ENCODE data around the gene SSH2. TPM values are rescaled to one million over a fixed set of nuclear protein-coding genes. Genes with fewer than 3 reads are reported as not detected.

Gene SSH2
- total RNA-seq, 1 donor from 2014 or later: 9.8 TPM

DNA sequence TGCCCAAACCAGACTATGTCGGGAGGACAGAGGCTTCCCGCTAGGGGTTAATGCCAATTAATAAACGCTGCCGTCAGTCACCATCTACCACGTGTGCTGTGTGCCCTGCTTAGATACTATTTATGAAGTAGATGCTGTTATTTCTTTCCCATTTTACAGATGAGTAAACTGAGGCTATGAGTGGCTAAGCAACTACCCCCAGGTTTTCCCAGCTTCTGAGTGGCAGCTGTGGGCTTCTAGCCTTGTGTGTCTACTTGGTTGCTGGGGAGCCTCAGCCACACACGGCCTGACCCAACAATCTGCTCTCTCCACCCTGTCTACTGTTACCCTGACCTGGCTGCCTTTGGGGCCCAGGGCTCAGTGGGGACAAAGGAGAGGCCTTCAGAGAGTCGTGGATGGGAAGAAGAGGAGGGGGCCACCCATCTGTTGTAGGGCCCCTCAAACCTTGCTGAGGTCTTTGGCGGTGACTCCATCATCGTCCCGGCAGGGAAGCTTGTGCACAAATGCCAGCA lies 347.7 kb downstream of the SSH2 start:
- no peaks in the 10 kb centered on the region for H3K36me3 ChIP-seq (ENCODE audit: control insufficient read depth, insufficient read depth, low read length)
- no peak overlapping the region for H3K4me3 ChIP-seq (ENCODE audit: low read depth, low read length)
- H3K27me3 ChIP-seq (ENCODE audit: control insufficient read depth, insufficient read depth, low read length): no peaks in the 10 kb centered on the region
- TF ChIP-seq, protein P1, sequence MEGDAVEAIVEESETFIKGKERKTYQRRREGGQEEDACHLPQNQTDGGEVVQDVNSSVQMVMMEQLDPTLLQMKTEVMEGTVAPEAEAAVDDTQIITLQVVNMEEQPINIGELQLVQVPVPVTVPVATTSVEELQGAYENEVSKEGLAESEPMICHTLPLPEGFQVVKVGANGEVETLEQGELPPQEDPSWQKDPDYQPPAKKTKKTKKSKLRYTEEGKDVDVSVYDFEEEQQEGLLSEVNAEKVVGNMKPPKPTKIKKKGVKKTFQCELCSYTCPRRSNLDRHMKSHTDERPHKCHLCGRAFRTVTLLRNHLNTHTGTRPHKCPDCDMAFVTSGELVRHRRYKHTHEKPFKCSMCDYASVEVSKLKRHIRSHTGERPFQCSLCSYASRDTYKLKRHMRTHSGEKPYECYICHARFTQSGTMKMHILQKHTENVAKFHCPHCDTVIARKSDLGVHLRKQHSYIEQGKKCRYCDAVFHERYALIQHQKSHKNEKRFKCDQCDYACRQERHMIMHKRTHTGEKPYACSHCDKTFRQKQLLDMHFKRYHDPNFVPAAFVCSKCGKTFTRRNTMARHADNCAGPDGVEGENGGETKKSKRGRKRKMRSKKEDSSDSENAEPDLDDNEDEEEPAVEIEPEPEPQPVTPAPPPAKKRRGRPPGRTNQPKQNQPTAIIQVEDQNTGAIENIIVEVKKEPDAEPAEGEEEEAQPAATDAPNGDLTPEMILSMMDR (IDR thresholded peaks at IDR 0.05; ENCODE audit: insufficient read depth, low read length, poor library complexity, severe bottlenecking): no peak
- no peak for DNase-seq (ENCODE audit: low read depth)

DNA sequence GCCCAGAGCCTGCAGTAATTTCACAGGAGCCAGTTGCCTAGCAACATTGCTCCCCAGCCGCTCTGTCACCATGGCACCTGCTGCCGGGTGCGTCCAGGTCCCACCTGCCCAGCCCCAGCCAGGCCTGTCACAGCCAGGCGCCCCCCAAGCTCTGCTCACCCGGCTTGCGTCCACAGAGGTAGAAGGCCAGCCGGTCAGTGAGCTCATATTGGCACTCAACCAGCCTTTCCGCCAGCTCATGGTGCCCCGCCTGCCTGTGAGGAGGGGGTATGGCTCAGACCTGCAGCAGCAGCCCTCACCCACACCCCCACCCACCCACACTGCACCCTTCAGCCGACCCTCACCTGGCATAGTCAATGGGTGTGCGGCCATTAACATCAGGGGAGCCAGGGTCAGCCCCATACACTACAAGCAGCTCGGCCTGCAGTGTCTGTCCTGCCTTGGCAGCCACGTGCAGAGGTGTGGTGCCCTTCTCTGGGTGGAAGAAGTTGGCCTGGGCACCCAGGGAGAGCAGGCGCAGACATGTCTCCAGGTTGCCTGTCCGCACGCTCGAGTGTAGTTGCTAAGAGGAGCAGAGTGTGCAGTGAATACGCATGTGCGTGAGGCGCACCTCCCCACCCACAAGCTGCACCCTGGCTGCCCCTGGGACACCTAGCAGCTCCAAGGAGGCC lies 348.3 kb downstream of the SSH2 start:
- DNase-seq (ENCODE audit: low read depth): no peak
- peaks cover 2% of the 10 kb centered on the region for H3K36me3 ChIP-seq (ENCODE audit: control insufficient read depth, insufficient read depth, low read length)
- H3K4me3 ChIP-seq (ENCODE audit: low read depth, low read length): no peak overlapping the region
- H3K27me3 ChIP-seq (ENCODE audit: control insufficient read depth, insufficient read depth, low read length): no peaks in the 10 kb centered on the region
- TF ChIP-seq, protein P1 (IDR thresholded peaks at IDR 0.05; ENCODE audit: insufficient read depth, low read length, poor library complexity, severe bottlenecking): no peak

DNA sequence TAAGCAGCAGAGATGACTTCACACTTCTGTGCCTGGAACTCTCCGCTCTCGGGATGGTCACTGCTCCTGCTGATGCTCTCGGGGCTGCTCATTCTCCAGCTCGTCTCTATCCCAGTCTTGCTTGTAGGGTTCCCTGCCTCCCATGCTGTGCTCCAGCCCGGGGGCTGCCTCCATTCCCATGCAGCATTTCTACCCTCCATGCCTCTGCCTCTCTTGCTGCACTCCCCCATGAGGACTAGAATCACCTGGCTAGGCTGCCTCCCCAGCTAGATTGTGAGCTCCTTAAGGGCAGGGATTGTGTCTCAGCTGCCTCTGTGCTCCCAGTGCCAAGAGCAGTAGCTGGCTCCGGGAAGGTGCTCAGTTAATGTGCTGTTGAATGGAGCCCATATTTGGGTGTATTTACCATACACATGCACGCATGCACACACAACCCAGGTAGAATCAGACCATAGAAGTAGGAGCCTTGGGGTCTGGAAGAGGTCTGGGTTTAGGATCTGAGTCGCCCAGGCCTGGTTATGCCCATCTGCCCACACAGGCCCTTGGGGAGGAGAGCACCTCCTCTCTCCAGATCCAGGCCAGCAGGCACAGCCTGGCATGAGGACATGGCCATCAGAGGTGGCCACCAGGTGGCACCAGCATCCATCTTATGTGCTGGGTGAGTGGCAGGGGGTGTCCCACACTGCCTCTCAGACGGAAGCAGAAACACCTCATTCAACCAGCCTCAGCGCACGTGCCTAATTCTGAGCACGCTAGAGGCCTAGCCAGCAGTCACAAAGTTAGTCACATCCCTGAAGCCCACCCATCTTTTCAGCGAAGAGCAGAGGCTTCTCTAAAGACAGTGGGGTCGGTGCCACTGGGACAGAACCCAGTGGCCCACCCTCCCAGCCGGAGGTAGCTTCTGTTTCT lies 349.9 kb downstream of the SSH2 start:
- TF ChIP-seq, protein P1 (IDR thresholded peaks at IDR 0.05; ENCODE audit: insufficient read depth, low read length, poor library complexity, severe bottlenecking): peak; percentile 89
- DNase-seq (ENCODE audit: low read depth): no peak
- Histone ChIP-seq H3K36me3 (ENCODE audit: control insufficient read depth, insufficient read depth, low read length) (peaks cover 2% of the 10 kb centered on the region), H3K4me3 (ENCODE audit: low read depth, low read length) (no peak overlapping the region), H3K27me3 (ENCODE audit: control insufficient read depth, insufficient read depth, low read length) (no peaks in the 10 kb centered on the region)

DNA sequence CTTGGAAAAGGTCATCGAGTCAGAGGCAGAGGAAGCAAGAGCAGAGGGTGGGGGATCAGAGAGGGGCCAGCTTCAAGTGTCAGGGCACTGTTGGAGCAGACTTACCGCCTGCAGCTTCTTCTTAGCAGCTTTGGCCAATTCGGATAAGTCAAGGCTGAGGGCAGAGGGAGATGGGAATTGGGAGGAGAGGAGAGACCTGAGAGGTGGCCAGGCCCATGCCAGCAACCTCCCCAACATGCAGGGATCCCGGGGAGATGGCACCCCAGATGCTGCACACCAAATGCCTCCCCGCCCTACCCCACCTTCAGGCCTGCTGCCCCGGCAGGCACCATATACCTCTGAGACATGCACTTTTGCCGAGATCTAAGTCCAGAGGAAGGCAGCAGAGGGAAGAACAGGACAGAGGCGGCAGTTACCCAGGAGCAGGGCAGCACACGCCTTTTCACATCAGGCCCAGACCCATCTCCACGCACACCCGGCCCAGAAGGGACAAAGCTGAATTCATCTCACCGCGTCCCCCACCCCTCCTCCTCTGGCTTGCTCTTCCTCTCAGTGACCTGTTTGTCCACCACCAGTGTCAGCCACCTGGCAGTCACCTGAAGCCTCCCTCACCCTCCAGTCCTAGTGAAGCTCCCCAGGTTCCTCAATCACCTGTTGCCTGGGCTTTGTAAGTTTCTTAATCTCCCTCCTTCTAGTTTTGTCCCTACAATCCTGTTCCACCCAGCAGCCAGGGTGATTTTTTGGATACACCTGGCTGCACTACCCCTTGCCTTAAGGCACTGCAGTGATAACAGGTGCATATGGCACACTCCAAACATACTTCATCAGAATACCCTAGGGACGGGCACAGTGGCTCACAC lies 351.2 kb downstream of the SSH2 start:
- peaks cover 6% of the 10 kb centered on the region for H3K36me3 ChIP-seq (ENCODE audit: control insufficient read depth, insufficient read depth, low read length)
- H3K27me3 ChIP-seq (ENCODE audit: control insufficient read depth, insufficient read depth, low read length): no peaks in the 10 kb centered on the region
- DNase-seq (ENCODE audit: low read depth): no peak
- H3K4me3 ChIP-seq (ENCODE audit: low read depth, low read length): no peak overlapping the region
- TF ChIP-seq, protein P1 (IDR thresholded peaks at IDR 0.05; ENCODE audit: insufficient read depth, low read length, poor library complexity, severe bottlenecking): no peak

DNA sequence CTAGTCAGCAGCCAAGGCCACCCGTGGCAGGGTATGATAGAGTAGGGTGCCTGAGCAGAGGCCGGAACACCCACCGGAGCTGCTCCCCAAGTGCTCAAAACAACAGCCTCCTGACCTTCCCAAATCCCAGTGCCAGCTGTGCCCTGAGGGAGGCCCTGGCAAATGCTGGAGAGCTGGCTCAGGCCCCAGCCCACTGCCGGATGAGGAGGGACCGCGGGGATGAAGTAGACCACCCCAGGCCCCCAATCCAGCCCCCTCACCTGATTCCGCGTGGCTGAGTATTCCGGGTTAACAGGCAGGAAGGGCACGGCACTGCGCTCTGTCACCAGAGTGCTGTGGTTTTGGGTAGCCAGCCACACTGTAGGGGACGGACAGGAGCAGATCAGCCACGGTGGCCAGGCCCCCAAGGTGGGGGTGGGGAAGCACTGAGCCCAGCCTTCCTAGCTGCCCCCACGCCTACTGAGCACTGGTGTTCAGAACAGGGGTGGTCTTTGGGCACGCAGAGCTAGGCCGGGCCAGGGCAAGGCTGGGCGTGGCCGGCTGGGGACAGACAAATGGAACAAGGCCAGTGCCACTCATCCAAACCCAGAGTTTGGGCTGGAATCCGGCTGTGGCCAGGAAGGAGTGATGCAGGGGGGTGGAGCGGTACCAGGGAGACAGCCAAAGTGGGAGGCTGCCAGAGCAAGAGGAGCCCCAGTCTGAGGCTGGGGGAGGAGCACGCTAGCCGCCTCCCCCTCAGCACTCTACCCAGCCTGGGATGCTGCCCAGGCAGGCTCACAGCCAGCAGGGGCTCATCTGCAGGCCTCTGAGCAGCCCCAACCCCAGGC lies 352.4 kb downstream of the SSH2 start:
- TF ChIP-seq, protein P1 (IDR thresholded peaks at IDR 0.05; ENCODE audit: insufficient read depth, low read length, poor library complexity, severe bottlenecking): no peak
- Histone ChIP-seq H3K36me3 (ENCODE audit: control insufficient read depth, insufficient read depth, low read length) (peaks cover 9% of the 10 kb centered on the region), H3K4me3 (ENCODE audit: low read depth, low read length) (no peak overlapping the region), H3K27me3 (ENCODE audit: control insufficient read depth, insufficient read depth, low read length) (no peaks in the 10 kb centered on the region)
- no peak for DNase-seq (ENCODE audit: low read depth)

All from kidney epithelial cell (primary cell).